ACHN (cell line): ENCODE data around the gene PNN.
"Not testable (repeated sequence)": the region's sequence is repeated elsewhere in the genome, so short reads cannot be mapped to it uniquely, and the experiment has no call there.

Experiments
- DNase-seq: peaks from one replicate; pipeline ENCODE4 v3.0.0-alpha.2; 2015
- in situ Hi-C: cut with HindIII; loops from 2 replicates; pipeline ENCODE4 v1.10.0; 2017; ENCODE audit warnings: low sequenced_read_pairs, low pct_ligation_motif_present, low pct_unique_long_range_greater_than_20kb

The PNN gene

GRCh38 chr14:39177168-39177545, 2.1 kb downstream of the PNN start:
- no peak for DNase-seq
- in situ Hi-C loops, result no loop called here

GRCh38 chr14:39179042-39179441, 4.0 kb downstream of the PNN start:
- no peak for DNase-seq
- in situ Hi-C loops, result no loop called here

- in situ Hi-C loops, result no loop called here
- DNase-seq, result no peak
Observed at GRCh38 chr14:39180553-39180952, 5.5 kb downstream of the PNN start.

- in situ Hi-C loops, result no loop called here
- no peak for DNase-seq
Observed at GRCh38 chr14:39181026-39181692, 6.1 kb downstream of the PNN start.

GRCh38 chr14:39181693-39182047, 6.6 kb downstream of the PNN start:
- no peak for DNase-seq
- in situ Hi-C loops, result no loop called here

GRCh38 chr14:39182770-39183684, 8.0 kb downstream of the PNN start:
- DNase-seq, result no peak
- in situ Hi-C loops, result no loop called here

GRCh38 chr14:39183685-39184003, 8.6 kb downstream of the PNN start:
- in situ Hi-C loops, DNase-seq: not testable (repeated sequence)

- in situ Hi-C loops, result no loop called here
- DNase-seq, result no peak
Observed at GRCh38 chr14:39184628-39185255, 9.7 kb downstream of the PNN start.

GRCh38 chr14:39185256-39186049, 10.4 kb downstream of the PNN start:
- DNase-seq, result no peak
- in situ Hi-C loops, result no loop called here

GRCh38 chr14:39186941-39187525, 12.0 kb downstream of the PNN start:
- no peak for DNase-seq
- in situ Hi-C loops, result no loop called here

- in situ Hi-C loops, result no loop called here
- DNase-seq, result no peak
Observed at GRCh38 chr14:39203659-39204606, 28.9 kb downstream of the PNN start.

GRCh38 chr14:39207430-39207829, 32.4 kb downstream of the PNN start:
- DNase-seq, in situ Hi-C loops: not testable (repeated sequence)

- in situ Hi-C loops, result no loop called here
- no peak for DNase-seq
Observed at GRCh38 chr14:39211109-39211741, 36.2 kb downstream of the PNN start.

GRCh38 chr14:39212034-39212433, 37.0 kb downstream of the PNN start:
- in situ Hi-C loops, result no loop called here
- DNase-seq, result no peak

GRCh38 chr14:39212693-39213092, 37.6 kb downstream of the PNN start:
- in situ Hi-C loops, result no loop called here
- DNase-seq, result no peak

- no peak for DNase-seq
- in situ Hi-C loops, result no loop called here
Observed at GRCh38 chr14:39217214-39217879, 42.3 kb downstream of the PNN start.
